ENCODE results near the gene NLRX1.
"Not testable (repeated sequence)": the region's sequence is repeated elsewhere in the genome, so short reads cannot be mapped to it uniquely, and the experiment has no call there.

The NLRX1 gene

GRCh38 chr11:119187123-119187892, 18.8 kb downstream of the NLRX1 start:
- DNase-seq (ENCODE audit: low read depth in 2 of 2) = no peak

- no peak for DNase-seq (ENCODE audit: low read depth in 2 of 2)
These were observed 19.5 kb downstream of the NLRX1 start for GRCh38 chr11:119188067-119188466.

GRCh38 chr11:119188887-119189286, 20.4 kb downstream of the NLRX1 start:
- no peak for DNase-seq (ENCODE audit: low read depth in 2 of 2)

- DNase-seq (ENCODE audit: low read depth in 2 of 2) = no peak
These were observed 20.9 kb downstream of the NLRX1 start for GRCh38 chr11:119189393-119189792.

- no peak for DNase-seq (ENCODE audit: low read depth in 2 of 2)
These were observed 22.0 kb downstream of the NLRX1 start for GRCh38 chr11:119190531-119190930.

- DNase-seq (ENCODE audit: low read depth in 2 of 2) = not testable (repeated sequence)
These were observed 22.7 kb downstream of the NLRX1 start for GRCh38 chr11:119191265-119191664.

- no peak for DNase-seq (ENCODE audit: low read depth in 2 of 2)
These were observed 23.6 kb downstream of the NLRX1 start for GRCh38 chr11:119192111-119192510.

GRCh38 chr11:119193001-119193400, 24.5 kb downstream of the NLRX1 start:
- no peak for DNase-seq (ENCODE audit: low read depth in 2 of 2)

- DNase-seq (ENCODE audit: low read depth in 2 of 2) = no peak
These were observed 25.1 kb downstream of the NLRX1 start for GRCh38 chr11:119193626-119194025.

- DNase-seq (ENCODE audit: low read depth in 2 of 2) = no peak
These were observed 26.4 kb downstream of the NLRX1 start for GRCh38 chr11:119194811-119195440.

- DNase-seq (ENCODE audit: low read depth in 2 of 2) = no peak
These were observed 27.2 kb downstream of the NLRX1 start for GRCh38 chr11:119195680-119196079.

GRCh38 chr11:119196833-119197483, 28.4 kb downstream of the NLRX1 start:
- DNase-seq (ENCODE audit: low read depth in 2 of 2) = peak in 1 of 2 donors; percentile 34

GRCh38 chr11:119198925-119199324, 30.4 kb downstream of the NLRX1 start:
- no peak for DNase-seq (ENCODE audit: low read depth in 2 of 2)

- not testable (repeated sequence) for DNase-seq (ENCODE audit: low read depth in 2 of 2)
These were observed 32.7 kb downstream of the NLRX1 start for GRCh38 chr11:119201236-119201635.

GRCh38 chr11:119202554-119202953, 34.0 kb downstream of the NLRX1 start:
- DNase-seq (ENCODE audit: low read depth in 2 of 2) = no peak

- no peak for DNase-seq (ENCODE audit: low read depth in 2 of 2)
These were observed 35.5 kb downstream of the NLRX1 start for GRCh38 chr11:119204066-119204465.

GRCh38 chr11:119205080-119205479, 36.6 kb downstream of the NLRX1 start:
- no peak for DNase-seq (ENCODE audit: low read depth in 2 of 2)

- DNase-seq (ENCODE audit: low read depth in 2 of 2) = peak; percentile 94 to 97
These were observed 37.3 kb downstream of the NLRX1 start, which contains the start of gene CBL for GRCh38 chr11:119205574-119206510. Gene CBL, plus strand, starts transcription at chr11:119206339. Its CDS starts 79 bp downstream, at chr11:119206418.

GRCh38 chr11:119206511-119207414, 38.2 kb downstream of the NLRX1 start:
- DNase-seq (ENCODE audit: low read depth in 2 of 2) = peak; percentile 47 to 57

- DNase-seq (ENCODE audit: low read depth in 2 of 2) = no peak
These were observed 39.0 kb downstream of the NLRX1 start for GRCh38 chr11:119207415-119207960.

All from stimulated activated CD8-positive, alpha-beta memory T cell treated with anti-CD3 and anti-CD28 coated beads, Interleukin-2, amount 100 ng/mL, for 48 hours (primary cell).